K562 (cell line): ENCODE results near the gene GLP2R. TPM values are rescaled to one million over a fixed set of nuclear protein-coding genes. Genes with fewer than 3 reads are reported as not detected.

ENCODE experiments used
- ATAC-seq: fragments of 200-7000 bp; cut with Tn5 transposase; 3 replicates; pipeline ENCODE4 v1.9.1; 2020; ENCODE audit warnings: moderate library complexity
- BruUV-seq: library from RNA; stranded (reverse); fragments of 400-500 nt; replicated peaks from 2 replicates; lab custom pipeline; 2021; lab: Mats Ljungman, UMichigan
- CTCF ChIA-PET: fragments of 300-600 bp; formaldehyde crosslinking; extraction: SDS; loops from one replicate; lab custom pipeline; 2021; ENCODE audit warnings: low intra/inter-chr PET ratio; lab: Yijun Ruan, JAX
- POLR2A ChIA-PET: fragments of 300-600, 350-650 bp; sonication (Branson Sonifier 250); formaldehyde crosslinking; extraction: SDS; loops from one replicate; lab custom pipeline; 2021; ENCODE audit warnings: antibody characterized with exemption, inconsistent platforms; lab: Yijun Ruan, JAX
- DNase-seq, 4 experiments: peaks; one replicate each; pipeline versions ENCODE4 v3.0.0 to v3.0.0-alpha.2; 2011 to 2018; ENCODE audit warnings: low spot score in 3 of 4, mixed read lengths in 3 of 4; ENCODE audit errors: extremely low read depth in 1 of 4
- FAIRE-seq: peaks from 2 replicates; lab custom pipeline; 2011; peaks lifted over from hg19 to GRCh38; lab: Jason Lieb, UNC
- H2AFZ ChIP-seq: 2 replicates; pipeline ENCODE4 v1.6.0; 2011; ENCODE audit warnings: low read depth, low read length, control low read depth, inconsistent platforms
- H3K27ac ChIP-seq: fragments of 200-600 bp; 3 replicates; pipeline ENCODE4 v1.8.0; 2011; ENCODE audit warnings: low read depth, mild to moderate bottlenecking, control low read depth, inconsistent platforms, low read length, moderate library complexity, mixed read lengths; ENCODE audit errors: extremely low read depth
- H3K27me3 ChIP-seq, 2 experiments: fragments of 300-600 bp in 1 of 2; 2 replicates in 1 of 2; 3 replicates in 1 of 2; pipeline versions ENCODE4 v1.6.0 to v1.8.0; 2011; ENCODE audit warnings: inconsistent platforms in 2 of 2, low read length in 2 of 2, mild to moderate bottlenecking in 1 of 2, mixed read lengths in 1 of 2, moderate library complexity in 1 of 2; ENCODE audit not compliant: control insufficient read depth in 2 of 2, insufficient read depth in 2 of 2
- H3K36me3 ChIP-seq: fragments of 300-600 bp; 3 replicates; pipeline ENCODE4 v1.8.0; 2011; ENCODE audit warnings: mild to moderate bottlenecking, low read length, inconsistent platforms; ENCODE audit not compliant: control insufficient read depth, insufficient read depth
- H3K4me1 ChIP-seq, 2 experiments: fragments of 200-600 bp in 1 of 2; replicated peaks in 1 of 2; 2 replicates in 1 of 2; 3 replicates in 1 of 2; pipeline versions ENCODE4 v1.5.1 to v1.8.0; 2011; ENCODE audit warnings: inconsistent platforms in 2 of 2, low read length in 2 of 2, mild to moderate bottlenecking in 1 of 2, mixed read lengths in 1 of 2, moderate library complexity in 1 of 2; ENCODE audit not compliant: control insufficient read depth in 2 of 2, insufficient read depth in 2 of 2
- H3K4me2 ChIP-seq: 2 replicates; pipeline ENCODE4 v1.6.1; 2011; ENCODE audit warnings: low read length, control low read depth, inconsistent platforms, mixed read lengths; ENCODE audit not compliant: insufficient read depth
- H3K4me3 ChIP-seq: fragments of 200-600 bp; sonication (generic), shearing (Covaris generic); 2 replicates; pipeline ENCODE4 v1.5.1; 2016; ENCODE audit warnings: control low read depth, inconsistent platforms
- H3K79me2 ChIP-seq: fragments of 200-600 bp; 3 replicates; pipeline ENCODE4 v1.8.0; 2011; ENCODE audit warnings: low read length, inconsistent platforms; ENCODE audit not compliant: control insufficient read depth, insufficient read depth
- H3K9ac ChIP-seq, 2 experiments: 2 replicates each; pipeline versions ENCODE4 v1.6.0 to v1.6.1; 2011; ENCODE audit warnings: low read depth in 2 of 2, low read length in 2 of 2, control low read depth in 1 of 2, inconsistent platforms in 1 of 2, mild to moderate bottlenecking in 1 of 2, mixed read lengths in 1 of 2; ENCODE audit not compliant: insufficient read depth in 1 of 2
- H3K9me1 ChIP-seq: one replicate; pipeline ENCODE4 v1.6.0; 2011; ENCODE audit warnings: inconsistent platforms, mild to moderate bottlenecking, low read length, moderate library complexity; ENCODE audit not compliant: control insufficient read depth, insufficient read depth
- H3K9me3 ChIP-seq: replicated peaks from 2 replicates; pipeline ENCODE4 v1.5.1; 2011; ENCODE audit warnings: low read depth, low read length, inconsistent platforms; ENCODE audit not compliant: control insufficient read depth, insufficient read depth
- H4K20me1 ChIP-seq: replicated peaks from 2 replicates; pipeline ENCODE4 v1.6.1; 2011; ENCODE audit warnings: low read length, inconsistent platforms, mixed read lengths; ENCODE audit not compliant: control insufficient read depth, insufficient read depth
- E2F3 ChIP-seq: fragments of 250-450 bp; sonication (Bioruptor Pico); IDR thresholded peaks from 2 replicates; pipeline ENCODE4 v1.4.0; 2020; ENCODE audit warnings: mild to moderate bottlenecking
- IRF9 ChIP-seq: fragments of 450-650 bp; IDR thresholded peaks from 2 replicates; pipeline ENCODE4 v1.6.1; 2016; ENCODE audit warnings: missing biosample characterization, missing genetic modification characterization
- KDM2B ChIP-seq: fragments of 250-450 bp; sonication (Bioruptor Pico); IDR thresholded peaks from 2 replicates; pipeline ENCODE4 v1.8.0; 2021; ENCODE audit warnings: mild to moderate bottlenecking, moderate library complexity
- SAFB ChIP-seq: fragments of 200-400 bp; formaldehyde crosslinking; IDR thresholded peaks from 2 replicates; pipeline ENCODE4 v1.6.1; 2017; ENCODE audit warnings: low read depth, low read length, borderline replicate concordance
- SRSF9 ChIP-seq: fragments of 200-400 bp; formaldehyde crosslinking; IDR thresholded peaks from 2 replicates; pipeline ENCODE4 v1.6.1; 2017; ENCODE audit warnings: low read depth, low read length, borderline replicate concordance
- TARDBP ChIP-seq: fragments of 450-650 bp; IDR thresholded peaks from 2 replicates; pipeline ENCODE4 v1.6.1; 2016
- ZNF197 ChIP-seq: fragments of 200-800 bp; sonication (Bioruptor generic); IDR thresholded peaks from 2 replicates; pipeline ENCODE4 v1.6.1; 2016; ENCODE audit warnings: low read depth, missing genetic modification characterization, missing compliant biosample characterization
- whole genome bisulfite sequencing: fragments of 100-300 bp; shearing (Covaris generic); methylation state at CpG from one replicate; pipeline ENCODE4 v1.1.6; 2016; ENCODE audit warnings: low coverage, mixed read lengths; ENCODE audit not compliant: insufficient coverage; ENCODE audit errors: missing lambda C conversion rate; 5-methylcytosine and 5-hydroxymethylcytosine counted together
- in situ Hi-C: fragments of 300-500 bp; cut with MboI; formaldehyde crosslinking; loops from 4 replicates; pipeline ENCODE4 v1.15.0; 2018; ENCODE audit warnings: inconsistent platforms, mixed read lengths
- intact Hi-C: fragments of 100-400 bp; cut with micrococcal nuclease; formaldehyde crosslinking; loops from 2 replicates; pipeline ENCODE4 v1.14.2; 2022
- polyA plus RNA-seq, 8 experiments: library from polyadenylated mRNA; depleted of rRNA in 4 of 8; stranded (reverse) in 5 of 8; unstranded in 3 of 8; fragments of >200 nt; fragmentation: Nextera tagmentation in 2 of 8; fragmentation: Illumina TruSeq in 1 of 8; extraction: Ambion mirVana in 2 of 8; extraction: Trizol in 1 of 8; gene quantifications; 2 replicates each; pipeline versions ENCODE4 v1.2.1 to v1.2.3, GENCODE V29; 2011 to 2014; ENCODE audit warnings: inconsistent platforms in 1 of 8, missing spikeins in 1 of 8
- total RNA-seq, 7 experiments: library from RNA; depleted of rRNA in 6 of 7; stranded (reverse); fragments of >200 nt in 6 of 7; fragmentation: Illumina TruSeq in 2 of 7; extraction: Trizol in 2 of 7; gene quantifications; 2 replicates each; pipeline versions ENCODE4 v1.2.1 to v1.2.3, GENCODE V29; 2011 to 2021; ENCODE audit warnings: low replicate concordance in 1 of 7

Gene GLP2R
- total and polyA plus RNA-seq, 9 of the 15 experiments (the other 6 are each of a cell fraction or from before 2014, with no cell fraction given): not detected

DNA sequence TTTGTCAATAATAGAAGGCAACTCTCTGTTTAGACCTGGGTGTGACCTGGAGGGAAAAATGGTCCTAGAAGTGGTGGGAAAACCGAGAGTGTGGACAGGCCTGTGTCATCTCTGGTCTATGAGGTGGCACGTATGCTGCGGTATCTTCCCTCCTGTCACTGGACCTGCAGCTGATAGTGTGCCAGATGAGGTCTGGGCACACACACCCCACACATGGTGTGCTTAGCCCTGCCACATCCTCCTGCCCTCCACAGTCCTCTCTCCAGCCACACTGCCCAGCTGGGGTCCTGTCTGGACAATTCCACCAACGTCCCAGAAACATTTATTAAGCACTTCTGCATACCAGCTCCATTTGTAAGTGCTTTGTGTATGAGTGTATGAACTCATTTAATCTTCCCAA lies 37.2 kb downstream of the GLP2R start:
- intact Hi-C loops (no loop called here), in situ Hi-C loops (no loop called here)
- Histone ChIP-seq H4K20me1 (no peaks in the 10 kb centered on the region), H3K9ac (no peak overlapping the region), H3K9me1 (no peaks in the 10 kb centered on the region), H3K27me3 (no peaks in the 10 kb centered on the region), H3K4me1 (no peaks in the 10 kb centered on the region), H3K4me3 (no peak overlapping the region), H3K79me2 (no peaks in the 10 kb centered on the region), H3K4me2 (no peak overlapping the region), H3K36me3 (no peaks in the 10 kb centered on the region), H3K9me3 (no peaks in the 10 kb centered on the region), H3K27ac (no peak overlapping the region), H2AFZ (no peak overlapping the region)
- no peak for TF ChIP-seq TARDBP
- no peak for TF ChIP-seq SRSF9
- TF ChIP-seq ZNF197 (CRISPR knock-in tag): no peak
- no peak for TF ChIP-seq KDM2B (CRISPR knock-in tag)
- TF ChIP-seq SAFB: no peak
- no peak for TF ChIP-seq E2F3 (CRISPR knock-in tag)
- no peak for TF ChIP-seq IRF9
- WGBS: 0% methylated on average over 4 of the region's 4 CpGs
- ATAC-seq (no peak), DNase-seq (no peak), FAIRE-seq (no peak)
- BruUV-seq: no TSS peak
- POLR2A ChIA-PET: no interaction called here
- CTCF ChIA-PET: no interaction called here
